ENCODE results near the gene TTC22.

The TTC22 gene

GRCh38 chr1:54800899-54801759 is at the start of gene TTC22:
TTC22 (minus strand) TSS chr1:54801323; CDS start chr1:54801163, 160 bp downstream.
- peak; percentile 45 to 53 for DNase-seq (ENCODE audit: low read depth in 2 of 2)

DNA sequence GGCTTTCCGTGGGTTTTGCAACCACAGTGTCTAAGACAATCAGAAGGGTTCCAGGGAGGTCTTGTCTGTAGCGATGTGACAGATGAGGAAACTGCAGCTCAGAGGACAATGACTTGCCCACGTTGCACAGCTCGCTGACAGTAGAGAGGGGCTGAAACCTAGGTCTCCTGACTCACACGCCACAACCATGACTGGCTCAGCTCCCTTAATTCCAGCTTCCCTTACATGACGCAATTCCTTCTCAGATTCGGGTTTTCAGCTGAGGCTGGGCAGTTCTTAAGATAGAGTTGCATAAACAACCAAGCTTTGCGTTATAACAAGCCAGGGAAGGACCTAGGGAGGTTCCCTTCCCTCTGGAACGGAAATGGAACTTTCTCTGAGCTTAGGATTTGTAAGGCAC is 49.6 kb upstream of the TTC22 start:
- no peak for DNase-seq (ENCODE audit: low read depth in 2 of 2)

- no peak for DNase-seq (ENCODE audit: low read depth in 2 of 2)
Measured at GRCh38 chr1:54850069-54850730, 49.1 kb upstream of the TTC22 start.

DNA sequence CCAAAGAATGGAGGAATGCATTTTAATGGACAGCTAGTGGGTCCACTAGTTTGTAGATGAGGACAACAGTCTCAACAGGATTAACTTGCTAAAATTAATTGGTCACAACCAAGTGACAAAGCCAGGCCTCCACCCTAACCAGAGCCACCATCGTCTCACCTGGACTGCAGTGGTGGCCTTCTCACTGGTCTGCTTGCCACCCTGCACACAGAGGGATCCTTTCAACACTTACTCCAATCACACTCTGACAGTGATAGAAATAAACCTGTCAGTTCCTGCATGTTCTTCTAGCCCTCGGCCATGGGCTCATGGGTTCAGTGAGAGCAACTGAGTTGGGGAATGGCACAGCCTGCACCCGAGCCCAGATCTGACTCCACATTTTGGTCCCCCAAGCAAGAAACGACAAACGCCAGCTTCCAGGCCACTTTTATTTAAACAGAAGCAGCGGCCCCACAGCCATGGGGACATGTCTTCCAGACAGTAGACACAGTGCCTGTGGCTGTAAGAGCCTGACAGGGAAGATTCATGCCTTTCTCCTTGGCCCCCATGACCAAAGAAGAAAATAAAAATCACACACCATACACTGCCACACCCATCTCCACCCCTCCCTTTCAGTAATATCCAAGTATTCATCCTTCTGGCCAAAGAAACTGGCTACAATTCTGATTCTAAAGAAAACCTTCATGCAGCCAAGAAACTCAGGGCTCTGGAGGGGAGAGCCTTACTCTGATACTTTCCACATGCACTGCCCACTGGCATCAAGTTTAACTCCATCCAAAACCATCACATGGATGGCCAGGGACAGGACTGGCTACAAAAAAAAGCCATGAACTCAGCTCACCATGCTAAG is 48.3 kb upstream of the TTC22 start:
- no peak for DNase-seq (ENCODE audit: low read depth in 2 of 2)

DNA sequence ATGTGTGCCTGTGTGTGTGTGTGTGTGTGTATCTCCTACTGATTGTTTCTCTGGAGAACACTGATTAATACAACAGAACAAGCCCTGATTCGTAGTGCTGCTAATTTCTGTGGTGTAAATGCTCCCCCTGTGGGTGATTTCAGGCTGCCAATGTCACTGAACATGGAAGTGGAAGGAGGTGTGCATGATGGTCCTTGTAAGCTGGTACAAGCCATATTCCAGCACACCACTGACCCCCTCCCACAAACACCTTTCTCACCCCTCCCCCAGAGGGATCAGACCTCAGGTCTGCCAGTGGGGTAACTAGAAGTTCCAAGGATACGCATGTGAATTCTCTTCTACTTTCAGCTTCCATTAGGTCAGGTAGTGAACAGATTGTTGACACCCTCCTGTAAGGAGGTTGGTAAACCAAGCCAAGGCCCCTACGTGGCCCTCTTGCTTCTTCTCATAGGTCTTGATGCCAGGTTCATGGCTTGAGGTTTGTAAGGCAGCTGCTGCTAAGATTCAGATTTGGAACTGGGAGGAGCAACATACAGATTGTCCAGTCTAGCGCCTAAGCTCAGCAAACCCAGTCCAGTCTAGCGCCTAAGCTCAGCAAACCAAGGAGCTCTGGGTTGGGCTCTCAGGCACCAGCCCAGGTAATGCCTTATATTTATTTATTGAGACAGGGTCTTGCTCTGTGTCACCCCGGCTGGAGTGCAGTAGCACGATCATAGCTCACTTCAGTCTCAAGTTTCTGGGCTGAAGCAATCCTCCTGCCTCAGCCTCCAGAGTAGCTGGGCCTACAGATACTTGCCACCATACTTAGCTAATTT is 47.2 kb upstream of the TTC22 start:
- DNase-seq (ENCODE audit: low read depth in 2 of 2) = no peak

- DNase-seq (ENCODE audit: low read depth in 2 of 2) = no peak
Measured at GRCh38 chr1:54846716-54847284, 45.7 kb upstream of the TTC22 start.

DNA sequence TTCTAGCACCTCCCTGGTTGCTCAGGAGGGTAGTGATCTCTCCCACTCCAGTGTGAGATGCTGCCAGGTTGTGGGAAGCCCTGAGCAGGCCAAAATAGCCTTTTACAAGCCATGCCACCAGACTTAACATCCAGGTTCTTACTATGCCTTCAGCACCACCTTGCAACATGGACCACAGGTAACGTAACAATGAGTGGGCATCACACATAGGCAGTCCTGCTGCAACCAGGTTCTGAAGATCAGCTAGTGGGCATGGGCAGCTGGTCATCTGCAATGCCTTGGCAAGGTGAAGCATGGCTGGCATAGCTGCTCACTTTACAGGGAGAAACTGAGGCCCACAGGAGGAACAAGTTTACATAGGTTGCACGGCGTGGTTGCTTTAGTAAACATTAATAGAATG is 45.2 kb upstream of the TTC22 start:
- DNase-seq (ENCODE audit: low read depth in 2 of 2) = no peak

- DNase-seq (ENCODE audit: low read depth in 2 of 2) = no peak
Measured at GRCh38 chr1:54845772-54846171, 44.6 kb upstream of the TTC22 start.

DNA sequence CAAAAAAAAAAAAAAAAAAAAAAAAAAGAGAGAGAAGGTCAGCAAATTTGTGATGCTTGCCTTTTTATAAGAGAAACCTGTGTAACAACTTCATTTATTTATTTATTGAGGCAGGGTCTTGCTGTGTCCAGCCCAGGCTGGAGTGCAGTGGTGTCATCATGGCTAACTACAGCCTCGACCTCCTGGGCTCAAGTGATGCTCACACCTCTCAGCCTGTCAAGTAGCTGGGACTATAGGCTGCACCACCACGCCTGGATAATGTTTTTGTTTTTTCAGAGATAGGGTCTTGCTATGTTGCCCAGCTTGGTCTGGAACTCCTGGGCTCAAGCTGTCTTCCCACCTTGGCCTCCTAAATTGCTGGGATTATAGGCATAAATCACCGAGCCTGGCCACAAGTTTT is 43.4 kb upstream of the TTC22 start:
- no peak for DNase-seq (ENCODE audit: low read depth in 2 of 2)

DNA sequence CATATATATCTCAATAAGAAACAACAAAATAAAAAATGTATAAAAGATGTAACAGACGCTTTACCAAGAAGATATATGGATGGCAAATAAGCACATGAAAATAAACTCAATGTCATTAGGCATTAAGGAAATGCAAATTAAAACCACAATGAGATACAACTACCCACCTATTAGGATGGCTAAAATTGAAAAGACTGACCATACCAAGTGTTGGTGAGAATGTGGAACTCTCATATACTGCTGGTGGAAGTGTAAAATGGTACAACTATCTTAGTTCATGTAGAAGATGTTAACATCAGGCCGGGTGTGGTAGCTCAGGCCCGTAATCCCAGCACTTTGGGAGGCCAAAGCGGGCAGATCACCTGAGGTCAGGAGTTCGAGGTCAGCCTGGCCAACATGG is 42.3 kb upstream of the TTC22 start:
- no peak for DNase-seq (ENCODE audit: low read depth in 2 of 2)

DNA sequence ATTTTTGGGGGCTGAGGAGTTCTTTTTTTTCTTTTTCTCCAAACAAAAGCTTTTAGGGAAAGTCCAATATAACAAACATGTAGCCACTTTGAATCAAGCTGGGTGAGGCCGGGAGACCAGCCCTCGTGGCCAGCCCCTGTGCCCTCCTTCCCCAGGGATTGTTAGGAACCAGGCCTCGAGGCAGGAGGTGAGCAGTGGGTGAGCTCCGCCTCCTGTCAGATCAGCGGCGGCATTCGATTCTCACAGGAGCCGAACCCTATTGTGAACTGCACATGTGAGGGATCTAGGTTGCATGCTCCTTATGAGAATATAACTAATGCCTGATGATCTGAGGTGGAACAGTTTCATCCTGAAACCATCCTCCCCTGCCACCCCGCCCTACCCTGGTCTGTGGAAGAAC is 41.8 kb upstream of the TTC22 start:
- DNase-seq (ENCODE audit: low read depth in 2 of 2) = no peak

GRCh38 chr1:54842206-54842915 is 41.2 kb upstream of the TTC22 start:
- no peak for DNase-seq (ENCODE audit: low read depth in 2 of 2)

DNA sequence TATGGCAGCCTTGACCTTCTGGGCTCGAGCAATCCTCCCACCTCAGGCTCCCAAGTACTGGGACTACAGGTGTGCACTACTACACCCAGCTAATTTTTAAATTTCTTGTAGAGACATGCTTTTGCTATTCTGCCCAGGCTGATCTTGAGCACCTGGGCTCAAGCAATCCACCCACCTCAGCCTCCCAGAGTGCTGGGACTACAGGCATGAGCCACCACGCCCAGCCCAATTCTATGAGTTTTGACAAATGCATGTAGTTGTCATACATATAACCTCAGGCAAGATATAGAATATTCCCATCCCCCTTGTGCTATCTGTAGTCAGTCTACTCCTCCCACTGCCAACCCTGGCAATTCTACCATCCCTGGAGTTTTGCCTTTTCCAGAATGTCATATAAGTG is 38.7 kb upstream of the TTC22 start:
- DNase-seq (ENCODE audit: low read depth in 2 of 2) = no peak

DNA sequence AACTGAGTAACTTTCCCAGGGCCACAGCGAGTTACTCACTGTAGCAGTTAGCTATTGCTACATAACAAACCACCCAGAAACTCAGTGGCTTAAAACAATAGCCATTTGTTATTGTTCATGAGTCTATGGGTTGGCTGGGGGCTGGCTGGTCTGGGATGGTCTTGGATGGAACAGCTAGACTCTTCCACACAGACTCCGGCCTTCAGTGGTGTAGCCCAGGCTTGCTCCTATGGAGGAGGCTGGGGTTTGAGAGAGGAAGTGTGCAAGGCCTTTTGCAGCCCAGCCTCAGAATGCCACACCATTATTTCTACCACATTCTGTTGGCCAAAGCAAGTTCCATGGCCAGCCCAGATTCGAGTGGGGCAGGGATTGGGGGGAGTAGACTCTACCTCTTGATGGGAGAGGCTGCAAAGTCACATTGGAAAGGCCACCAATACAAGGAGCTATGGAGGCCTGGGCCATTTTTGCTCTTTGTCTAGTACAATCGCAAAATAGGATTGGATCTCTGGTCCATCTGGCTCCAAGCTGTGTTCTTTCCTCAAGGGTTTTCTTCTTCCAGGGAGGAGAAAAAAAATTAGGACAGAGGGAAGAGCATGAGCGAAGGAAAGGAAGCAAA is 37.5 kb upstream of the TTC22 start:
- no peak for DNase-seq (ENCODE audit: low read depth in 2 of 2)

GRCh38 chr1:54837002-54837853 is 36.1 kb upstream of the TTC22 start:
- DNase-seq (ENCODE audit: low read depth in 2 of 2) = no peak

DNA sequence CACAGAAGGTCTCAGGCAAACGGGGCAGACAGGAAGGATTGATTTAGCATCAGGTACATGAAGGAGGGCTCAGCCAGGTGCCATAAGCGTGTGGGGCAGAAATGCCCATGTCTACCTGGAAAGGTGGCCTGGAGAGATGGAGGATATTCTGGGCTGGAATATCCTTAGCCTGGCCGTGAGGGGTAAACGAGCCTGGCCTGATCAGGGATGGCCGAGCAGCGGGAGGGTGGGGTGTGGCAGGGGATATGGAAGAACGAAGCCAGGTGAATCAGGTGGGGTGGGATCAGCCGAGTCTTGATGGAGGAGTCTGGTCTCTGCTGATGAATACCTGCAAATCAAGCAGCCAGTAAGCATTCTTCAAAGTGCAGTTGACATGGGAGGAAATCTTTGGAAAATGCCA is 35.5 kb upstream of the TTC22 start:
- no peak for DNase-seq (ENCODE audit: low read depth in 2 of 2)

DNA sequence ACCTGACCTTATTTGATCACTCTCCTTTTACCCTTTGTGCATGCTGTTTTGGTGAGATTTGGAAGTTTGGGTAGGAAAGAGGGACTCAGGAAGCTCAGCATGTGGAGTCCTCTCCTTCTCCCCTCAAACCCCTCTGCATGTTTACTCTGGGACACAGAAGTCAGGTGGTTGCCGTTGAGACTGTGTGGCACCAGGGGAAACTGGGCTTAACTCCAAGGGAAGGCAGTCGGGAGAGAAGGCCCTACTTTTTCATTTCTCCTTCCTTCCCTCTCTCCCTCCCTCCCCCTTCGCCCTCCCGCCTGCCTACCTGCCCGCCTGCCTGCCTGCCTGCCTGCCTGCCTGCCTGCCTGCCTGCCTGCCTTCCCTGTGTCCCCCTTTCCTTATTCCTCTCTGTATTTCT is 34.8 kb upstream of the TTC22 start:
- no peak for DNase-seq (ENCODE audit: low read depth in 2 of 2)

- DNase-seq (ENCODE audit: low read depth in 2 of 2) = no peak
Measured at GRCh38 chr1:54835131-54835898, 34.2 kb upstream of the TTC22 start.

Data from stimulated activated CD8-positive, alpha-beta memory T cell treated with anti-CD3 and anti-CD28 coated beads, Interleukin-15, amount 100 ng/mL, for 48 hours (primary cell).